Measurements from ENCODE around the gene UNC50.
"Not testable (repeated sequence)": the region's sequence is repeated elsewhere in the genome, so short reads cannot be mapped to it uniquely, and the experiment has no call there.

The UNC50 gene

GRCh38 chr2:98577313-98577712 lies 31.1 kb upstream of the UNC50 start:
- no peak for DNase-seq

- DNase-seq: no peak
Observed at GRCh38 chr2:98578231-98578630, 30.2 kb upstream of the UNC50 start.

GRCh38 chr2:98579926-98580325 lies 28.5 kb upstream of the UNC50 start:
- no peak for DNase-seq

GRCh38 chr2:98580656-98581284 lies 27.6 kb upstream of the UNC50 start:
- no peak for DNase-seq

- DNase-seq: no peak
Observed at GRCh38 chr2:98582523-98582922, 25.9 kb upstream of the UNC50 start.

GRCh38 chr2:98583276-98583675 lies 25.1 kb upstream of the UNC50 start:
- DNase-seq: no peak

- no peak for DNase-seq
Observed at GRCh38 chr2:98583816-98584618, 24.4 kb upstream of the UNC50 start.

- DNase-seq: no peak
Observed at GRCh38 chr2:98585386-98585785, 23.0 kb upstream of the UNC50 start.

GRCh38 chr2:98586551-98587140 lies 21.7 kb upstream of the UNC50 start:
- no peak for DNase-seq

GRCh38 chr2:98588880-98589431 lies 19.4 kb upstream of the UNC50 start:
- no peak for DNase-seq

- DNase-seq: no peak
Observed at GRCh38 chr2:98589489-98589888, 18.9 kb upstream of the UNC50 start.

- DNase-seq: no peak
Observed at GRCh38 chr2:98592565-98592964, 15.8 kb upstream of the UNC50 start.

GRCh38 chr2:98594665-98595064 lies 13.7 kb upstream of the UNC50 start:
- not testable (repeated sequence) for DNase-seq

GRCh38 chr2:98598781-98599428 lies 9.5 kb upstream of the UNC50 start:
- no peak for DNase-seq

GRCh38 chr2:98601532-98602132 lies 6.8 kb upstream of the UNC50 start:
- peak; percentile 27 for DNase-seq

GRCh38 chr2:98604547-98604946 lies 3.8 kb upstream of the UNC50 start:
- DNase-seq: no peak

GRCh38 chr2:98605076-98605475 lies 3.3 kb upstream of the UNC50 start:
- no peak for DNase-seq

- DNase-seq: no peak
Observed at GRCh38 chr2:98606431-98606830, 2.0 kb upstream of the UNC50 start.

- DNase-seq: no peak
Observed at GRCh38 chr2:98607104-98607503, 1.3 kb upstream of the UNC50 start.

- DNase-seq: no peak
Observed at GRCh38 chr2:98607741-98608115, 661 bp upstream of the UNC50 start.

GRCh38 chr2:98608962-98609604 lies 694 bp downstream of the UNC50 start:
- no peak for DNase-seq

- no peak for DNase-seq
Observed at GRCh38 chr2:98614024-98614739, 5.8 kb downstream of the UNC50 start.

All from retina (tissue), 1 donor.